ENCODE results near the gene FAM156B.
"Not testable (repeated sequence)": the region's sequence is repeated elsewhere in the genome, so short reads cannot be mapped to it uniquely, and the experiment has no call there.

The FAM156B gene

GRCh38 chrX:52896855-52897709, at the start of gene FAM156B:
Gene FAM156B, plus strand, starts transcription at chrX:52897330. Its CDS starts 9,896 bp downstream, at chrX:52907226.
- DNase-seq: not testable (repeated sequence)

- no peak for DNase-seq
Observed at GRCh38 chrX:52852110-52852860, 44.8 kb upstream of the FAM156B start.

- DNase-seq: not testable (repeated sequence)
Observed at GRCh38 chrX:52856991-52857525, 40.1 kb upstream of the FAM156B start.

GRCh38 chrX:52865343-52865998, 31.7 kb upstream of the FAM156B start:
- DNase-seq: no peak

- DNase-seq: no peak
Observed at GRCh38 chrX:52867610-52868348, 29.4 kb upstream of the FAM156B start, which contains the start of gene XAGE3. Gene XAGE3, minus strand, starts transcription at chrX:52868083. Its CDS starts 950 bp downstream, at chrX:52867133.

GRCh38 chrX:52870046-52870445, 27.1 kb upstream of the FAM156B start:
- no peak for DNase-seq

- not testable (repeated sequence) for DNase-seq
Observed at GRCh38 chrX:52873825-52874224, 23.3 kb upstream of the FAM156B start.

- no peak for DNase-seq
Observed at GRCh38 chrX:52874661-52875060, 22.5 kb upstream of the FAM156B start.

- not testable (repeated sequence) for DNase-seq
Observed at GRCh38 chrX:52875436-52875835, 21.7 kb upstream of the FAM156B start.

GRCh38 chrX:52876386-52876785, 20.7 kb upstream of the FAM156B start:
- DNase-seq: not testable (repeated sequence)

- DNase-seq: not testable (repeated sequence)
Observed at GRCh38 chrX:52887459-52887858, 9.7 kb upstream of the FAM156B start.

GRCh38 chrX:52888090-52888489, 9.0 kb upstream of the FAM156B start:
- not testable (repeated sequence) for DNase-seq

- not testable (repeated sequence) for DNase-seq
Observed at GRCh38 chrX:52896438-52896837, 692 bp upstream of the FAM156B start.

GRCh38 chrX:52905531-52905930, 8.4 kb downstream of the FAM156B start:
- DNase-seq: not testable (repeated sequence)

GRCh38 chrX:52906072-52906471, 8.9 kb downstream of the FAM156B start:
- not testable (repeated sequence) for DNase-seq

GRCh38 chrX:52907137-52907536, 10.0 kb downstream of the FAM156B start:
- not testable (repeated sequence) for DNase-seq

- DNase-seq: not testable (repeated sequence)
Observed at GRCh38 chrX:52907900-52908299, 10.8 kb downstream of the FAM156B start.

- DNase-seq: not testable (repeated sequence)
Observed at GRCh38 chrX:52909313-52909969, 12.3 kb downstream of the FAM156B start.

- DNase-seq: not testable (repeated sequence)
Observed at GRCh38 chrX:52913681-52914080, 16.6 kb downstream of the FAM156B start.

GRCh38 chrX:52914704-52915103, 17.6 kb downstream of the FAM156B start:
- not testable (repeated sequence) for DNase-seq

- DNase-seq: no peak
Observed at GRCh38 chrX:52923781-52924241, 26.7 kb downstream of the FAM156B start.

Data from DMS153 (cell line).